Esophagus muscularis mucosa (tissue), 4 donors: ENCODE results near the gene PLB1. TPM values are rescaled to one million over a fixed set of nuclear protein-coding genes. Genes with fewer than 3 reads are reported as not detected.

Experiments used
- DNase-seq: peaks from one replicate; pipeline ENCODE4 v3.0.0-alpha.2; 2017; ENCODE audit errors: extremely low spot score
- H3K27ac ChIP-seq, 4 donors: fragments of 200-600 bp; sonication (generic); replicated peaks in 1 of 4; 1 replicate in 3 of 4; 2 replicates in 1 of 4; pipeline ENCODE4 v1.5.1; 2016 to 2019; ENCODE audit warnings: mild to moderate bottlenecking in 1 of 4
- H3K27me3 ChIP-seq, 4 donors: fragments of 200-600 bp; sonication (generic); one replicate each; pipeline versions ENCODE4 v1.5.1 to v1.6.0; 2016 to 2019
- H3K36me3 ChIP-seq, 4 donors: fragments of 200-600 bp; sonication (generic); one replicate each; pipeline ENCODE4 v1.5.1; 2016 to 2019
- H3K4me1 ChIP-seq, 4 donors: fragments of 200-600 bp; sonication (generic); one replicate each; pipeline ENCODE4 v1.5.1; 2016 to 2019
- H3K4me3 ChIP-seq, 4 donors: fragments of 200-600 bp; sonication (generic); 1 replicate in 2 of 4; 2 replicates in 2 of 4; pipeline ENCODE4 v1.5.1; 2016 to 2019; ENCODE audit warnings: mild to moderate bottlenecking in 4 of 4, moderate library complexity in 1 of 4
- H3K9me3 ChIP-seq, 4 donors: fragments of 200-600 bp; sonication (generic); 1 replicate in 3 of 4; 2 replicates in 1 of 4; pipeline ENCODE4 v1.5.1; 2016 to 2019
- EP300 ChIP-seq: sonication (generic); formaldehyde crosslinking; IDR thresholded peaks from one replicate; pipeline ENCODE4 v1.6.1; 2017; ENCODE audit warnings: antibody characterized with exemption
- POLR2A ChIP-seq: fragments of 450-650 bp; IDR thresholded peaks from one replicate; pipeline ENCODE4 v1.6.1; 2017; ENCODE audit warnings: antibody characterized with exemption, moderate library complexity, mild to moderate bottlenecking, low read depth
- POLR2AphosphoS5 ChIP-seq, 2 donors: sonication (generic); formaldehyde crosslinking; IDR thresholded peaks; one replicate each; pipeline ENCODE4 v1.6.1; 2017; ENCODE audit warnings: antibody characterized with exemption in 2 of 2
- WGBS: methylation state at CpG from one replicate; pipeline ENCODE4 v1.1.5; 2018; 5-methylcytosine and 5-hydroxymethylcytosine counted together
- intact Hi-C: fragments of 100-400 bp; cut with DNase I; formaldehyde crosslinking; loops from one replicate; pipeline ENCODE4 v1.15.1; 2023
- total RNA-seq, 4 donors: library from RNA; depleted of rRNA; stranded (reverse); fragments of >200 nt; gene quantifications; one replicate each; pipeline versions ENCODE4 v1.1.0 to v1.2.1, GENCODE V29; 2016
- TF ChIP-seq, protein P1 (sequence below), 3 experiments: fragments of 200-600 bp in 2 of 3; fragments of 450-650 bp in 1 of 3; sonication (generic) in 2 of 3; IDR thresholded peaks; one replicate each; pipeline ENCODE4 v1.5.1; 2017 to 2019; ENCODE audit warnings: antibody characterized with exemption in 3 of 3, mild to moderate bottlenecking in 2 of 3, moderate library complexity in 1 of 3

Gene PLB1
- total RNA-seq, 4 donors from 2014 or later, result 2.5 to 11.1 (median 7.7) TPM

DNA sequence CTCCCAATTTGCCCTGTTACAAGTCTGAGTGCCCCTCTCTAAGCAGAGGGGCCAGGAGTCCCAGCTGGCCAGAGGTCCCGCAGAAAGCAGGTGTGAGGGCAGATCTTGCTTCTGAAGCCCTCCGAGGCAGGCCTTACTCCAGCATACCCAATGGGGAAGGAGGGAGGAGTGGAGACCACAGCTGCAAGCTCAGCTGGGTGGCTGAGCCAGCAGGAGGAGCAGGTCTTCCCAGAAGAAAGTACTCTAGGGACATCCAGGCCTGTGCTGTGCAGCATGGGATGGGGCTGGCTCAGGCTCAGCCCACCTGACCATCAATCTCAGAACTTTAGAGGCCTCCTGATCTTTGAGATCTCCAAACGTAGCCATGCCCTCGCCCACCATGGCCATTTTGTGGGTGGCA, 31.3 kb downstream of the PLB1 start:
- WGBS, result 85% methylated on average over 4 of the region's 4 CpGs
- H3K4me3 ChIP-seq, result no peak overlapping the region

DNA sequence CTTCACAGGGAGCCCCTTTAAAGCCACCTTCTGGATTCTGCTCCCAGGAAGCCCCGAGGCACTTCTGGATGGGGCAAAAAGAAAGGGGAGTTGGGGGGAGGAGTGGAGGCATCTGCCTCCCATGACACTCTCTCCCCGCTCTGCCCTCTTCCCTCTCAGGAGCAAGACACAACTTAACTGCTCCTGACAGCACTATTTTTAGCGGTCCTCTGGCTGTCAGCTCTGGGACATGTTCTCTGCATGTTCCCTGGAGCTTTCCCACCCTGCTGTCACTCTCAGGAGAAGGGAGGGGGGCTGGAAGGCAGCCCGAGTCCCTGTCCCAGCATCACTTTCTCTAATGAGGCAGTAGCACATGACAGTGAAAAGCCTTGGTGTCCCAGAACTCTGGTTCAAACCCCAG, 32.3 kb downstream of the PLB1 start:
- no peaks in the 10 kb centered on the region for H3K9me3 ChIP-seq

More for the DNA sequence above, 31.3 kb downstream of the PLB1 start:
- intact Hi-C loops, result no loop called here
- Histone ChIP-seq H3K4me1 (peaks cover 0 to 7% (median 1%) of the 10 kb centered on the region in 4 donors), H3K27me3 (peaks cover 0 to 33% (median 2%) of the 10 kb centered on the region in 4 donors), H3K36me3 (no peaks in the 10 kb centered on the region), H3K27ac (no peak overlapping the region), H3K9me3 (no peaks in the 10 kb centered on the region)
- DNase-seq, result no peak
- TF ChIP-seq EP300 (no peak), POLR2AphosphoS5 (IDR thresholded peaks at IDR 0.05) (no peak), POLR2A (no peak)
- TF ChIP-seq, protein P1, sequence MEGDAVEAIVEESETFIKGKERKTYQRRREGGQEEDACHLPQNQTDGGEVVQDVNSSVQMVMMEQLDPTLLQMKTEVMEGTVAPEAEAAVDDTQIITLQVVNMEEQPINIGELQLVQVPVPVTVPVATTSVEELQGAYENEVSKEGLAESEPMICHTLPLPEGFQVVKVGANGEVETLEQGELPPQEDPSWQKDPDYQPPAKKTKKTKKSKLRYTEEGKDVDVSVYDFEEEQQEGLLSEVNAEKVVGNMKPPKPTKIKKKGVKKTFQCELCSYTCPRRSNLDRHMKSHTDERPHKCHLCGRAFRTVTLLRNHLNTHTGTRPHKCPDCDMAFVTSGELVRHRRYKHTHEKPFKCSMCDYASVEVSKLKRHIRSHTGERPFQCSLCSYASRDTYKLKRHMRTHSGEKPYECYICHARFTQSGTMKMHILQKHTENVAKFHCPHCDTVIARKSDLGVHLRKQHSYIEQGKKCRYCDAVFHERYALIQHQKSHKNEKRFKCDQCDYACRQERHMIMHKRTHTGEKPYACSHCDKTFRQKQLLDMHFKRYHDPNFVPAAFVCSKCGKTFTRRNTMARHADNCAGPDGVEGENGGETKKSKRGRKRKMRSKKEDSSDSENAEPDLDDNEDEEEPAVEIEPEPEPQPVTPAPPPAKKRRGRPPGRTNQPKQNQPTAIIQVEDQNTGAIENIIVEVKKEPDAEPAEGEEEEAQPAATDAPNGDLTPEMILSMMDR (IDR thresholded peaks at IDR 0.05), result no peak

DNA sequence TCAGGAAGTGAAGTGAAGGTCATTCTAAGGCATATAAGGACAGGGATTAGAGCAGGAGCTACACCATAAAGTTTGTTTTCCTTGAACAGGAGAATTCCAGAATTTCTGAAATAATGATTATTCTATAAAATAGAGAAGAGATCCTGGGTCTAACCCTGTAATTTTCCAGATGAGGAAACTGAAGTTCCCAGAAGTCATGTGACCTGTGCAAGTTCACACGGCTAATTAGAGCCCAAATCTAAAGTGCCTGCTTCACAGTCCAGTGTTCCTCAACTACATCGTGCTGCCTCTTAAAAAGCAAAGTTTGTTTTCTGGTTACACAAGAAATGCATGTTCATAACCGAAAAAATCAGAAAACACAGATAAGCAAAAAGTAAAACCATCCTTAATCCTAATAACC, 34.9 kb downstream of the PLB1 start:
- H3K9me3 ChIP-seq, result no peaks in the 10 kb centered on the region
- H3K27ac ChIP-seq, result no peak overlapping the region
- no peak overlapping the region for H3K4me3 ChIP-seq
- DNase-seq, result no peak
- intact Hi-C loops, result no loop called here
- TF ChIP-seq EP300 (no peak), POLR2A (no peak)
- WGBS, result 82% methylated on average over 3 of the region's 3 CpGs
- no peaks in the 10 kb centered on the region for H3K36me3 ChIP-seq
- H3K4me1 ChIP-seq, result peaks cover 0 to 7% (median 1%) of the 10 kb centered on the region in 4 donors
- H3K27me3 ChIP-seq, result peaks cover 0 to 1% (median 0%) of the 10 kb centered on the region in 4 donors

More for the DNA sequence above, 32.3 kb downstream of the PLB1 start:
- TF ChIP-seq POLR2AphosphoS5 (IDR thresholded peaks at IDR 0.05) (peak in 1 of 2 donors; percentile 14), EP300 (no peak)
- DNase-seq, result no peak
- 60% methylated on average over 4 of the region's 4 CpGs for WGBS
- Histone ChIP-seq H3K27me3 (peaks cover 0 to 26% (median 0%) of the 10 kb centered on the region in 4 donors), H3K4me1 (peaks cover 0 to 7% (median 1%) of the 10 kb centered on the region in 4 donors), H3K27ac (no peak overlapping the region), H3K36me3 (no peaks in the 10 kb centered on the region), H3K4me3 (no peak overlapping the region)
- intact Hi-C loops, result no loop called here

DNA sequence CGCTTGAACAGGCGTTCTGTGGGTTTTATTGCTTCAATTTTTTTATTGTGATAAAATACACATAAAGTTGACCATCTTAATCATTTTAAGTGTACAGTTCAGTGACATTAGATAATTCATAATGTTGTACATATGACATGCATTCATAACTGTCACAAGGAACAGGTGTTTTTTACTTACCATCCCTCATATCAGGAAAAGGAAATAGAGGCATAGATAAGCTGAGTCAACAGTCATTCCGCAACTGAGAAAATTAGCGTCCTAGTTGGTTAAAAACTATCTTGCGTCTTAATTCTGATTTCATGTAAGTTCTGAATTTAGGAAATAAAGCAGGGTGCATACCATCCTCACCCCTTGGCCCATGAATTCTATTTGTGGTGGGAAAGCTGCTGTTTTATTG, 36.5 kb downstream of the PLB1 start:
- WGBS, result 79% methylated on average over 5 of the region's 5 CpGs
- no peak for TF ChIP-seq POLR2A
- TF ChIP-seq POLR2AphosphoS5 (IDR thresholded peaks at IDR 0.05), result no peak
- TF ChIP-seq, protein P1 (IDR thresholded peaks at IDR 0.05), result no peak
- TF ChIP-seq EP300, result no peak
- intact Hi-C loops, result no loop called here
- H3K9me3 ChIP-seq, result no peaks in the 10 kb centered on the region
- no peak for DNase-seq
- no peaks in the 10 kb centered on the region for H3K36me3 ChIP-seq
- no peak overlapping the region for H3K4me3 ChIP-seq
- no peaks in the 10 kb centered on the region for H3K27me3 ChIP-seq
- peaks cover 0 to 7% (median 1%) of the 10 kb centered on the region in 4 donors for H3K4me1 ChIP-seq
- H3K27ac ChIP-seq, result no peak overlapping the region

DNA sequence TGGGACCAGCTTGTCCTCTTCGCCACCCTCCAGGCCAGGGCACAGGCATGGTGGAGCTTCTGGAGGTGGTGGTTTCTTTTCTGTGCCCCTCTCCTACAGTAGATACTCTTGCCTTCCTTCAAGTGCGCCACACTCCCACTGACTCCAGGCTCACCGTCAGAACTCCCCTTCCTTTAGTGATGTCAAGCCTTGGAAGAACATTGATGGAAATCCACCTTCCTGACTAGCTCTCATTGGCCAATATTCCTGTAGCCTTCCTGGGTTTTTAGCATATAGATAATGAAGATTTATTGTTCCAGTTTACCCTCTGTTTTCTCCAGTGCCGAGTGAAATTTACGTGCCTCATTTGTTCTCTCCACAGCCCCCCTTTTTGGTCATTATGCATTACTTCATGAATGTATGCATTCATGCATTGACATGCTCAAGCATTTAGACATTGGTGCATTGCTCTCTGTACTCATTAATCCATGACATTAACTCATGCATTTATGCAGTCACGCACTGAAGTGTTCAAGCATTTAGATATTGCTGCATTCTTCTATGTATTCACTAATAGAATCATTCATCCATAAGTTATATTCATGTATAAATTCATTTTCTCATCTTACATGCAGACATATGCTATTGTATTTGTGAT, 37.3 kb downstream of the PLB1 start:
- no peak for TF ChIP-seq POLR2AphosphoS5 (IDR thresholded peaks at IDR 0.05)
- no peak for TF ChIP-seq POLR2A
- TF ChIP-seq EP300, result no peak
- TF ChIP-seq, protein P1 (IDR thresholded peaks at IDR 0.05), result no peak
- DNase-seq, result no peak
- no peaks in the 10 kb centered on the region for H3K9me3 ChIP-seq
- H3K4me3 ChIP-seq, result no peak overlapping the region
- WGBS, result 84% methylated on average over 6 of the region's 6 CpGs
- H3K4me1 ChIP-seq, result peaks cover 0 to 3% (median 1%) of the 10 kb centered on the region in 4 donors
- intact Hi-C loops, result no loop called here
- H3K36me3 ChIP-seq, result no peaks in the 10 kb centered on the region
- no peak overlapping the region for H3K27ac ChIP-seq
- no peaks in the 10 kb centered on the region for H3K27me3 ChIP-seq
